HG03045 (cell line): ENCODE data around the gene ADH5.
"Not testable (repeated sequence)": the region's sequence is repeated elsewhere in the genome, so short reads cannot be mapped to it uniquely, and the experiment has no call there.

ENCODE experiments used
- ATAC-seq: cut with Tn5 transposase; IDR thresholded peaks from one replicate; pipeline ENCODE4 v1.9.1; 2021; ENCODE audit warnings: mild to moderate bottlenecking, moderate library complexity; ENCODE audit not compliant: unreplicated experiment

Gene ADH5

GRCh38 chr4:99038213-99038612 lies 50.4 kb downstream of the ADH5 start:
- no peak for ATAC-seq

GRCh38 chr4:99033956-99034355 lies 54.6 kb downstream of the ADH5 start:
- no peak for ATAC-seq

- no peak for ATAC-seq
Observed at GRCh38 chr4:99029852-99030251, 58.7 kb downstream of the ADH5 start.

- no peak for ATAC-seq
Observed at GRCh38 chr4:99029018-99029735, 59.4 kb downstream of the ADH5 start.

- ATAC-seq, result no peak
Observed at GRCh38 chr4:99028187-99028586, 60.4 kb downstream of the ADH5 start.

GRCh38 chr4:99027304-99027703 lies 61.3 kb downstream of the ADH5 start:
- ATAC-seq, result no peak

GRCh38 chr4:99025506-99025905 lies 63.1 kb downstream of the ADH5 start:
- ATAC-seq, result no peak

- ATAC-seq, result no peak
Observed at GRCh38 chr4:99024481-99025275, 63.9 kb downstream of the ADH5 start.

- not testable (repeated sequence) for ATAC-seq
Observed at GRCh38 chr4:99023800-99024251, 64.8 kb downstream of the ADH5 start.

- no peak for ATAC-seq
Observed at GRCh38 chr4:99022566-99022965, 66.0 kb downstream of the ADH5 start.

- ATAC-seq, result no peak
Observed at GRCh38 chr4:99021386-99021785, 67.2 kb downstream of the ADH5 start.
